Endothelial cell (in vitro differentiated cells): Measurements from ENCODE around the gene CDC42BPG. TPM values are rescaled to one million over a fixed set of nuclear protein-coding genes. Genes with fewer than 3 reads are reported as not detected.

Experiments
- DNase-seq: peaks from one replicate; pipeline ENCODE4 v3.0.0; 2021; ENCODE audit warnings: low spot score
- H3K27ac Mint-ChIP-seq: one replicate; pipeline ENCODE4 v1.8.0; 2021; ENCODE audit warnings: mixed read lengths, inconsistent platforms; ENCODE audit not compliant: unreplicated experiment
- H3K27me3 Mint-ChIP-seq: one replicate; pipeline ENCODE4 v1.8.0; 2021; ENCODE audit warnings: mild to moderate bottlenecking, moderate library complexity, mixed read lengths, inconsistent platforms; ENCODE audit not compliant: unreplicated experiment
- H3K36me3 Mint-ChIP-seq: one replicate; pipeline ENCODE4 v1.8.0; 2021; ENCODE audit warnings: mild to moderate bottlenecking, low read depth, mixed read lengths, inconsistent platforms; ENCODE audit not compliant: unreplicated experiment
- H3K4me1 Mint-ChIP-seq: one replicate; pipeline ENCODE4 v1.8.0; 2021; ENCODE audit warnings: mild to moderate bottlenecking, mixed read lengths, inconsistent platforms; ENCODE audit not compliant: unreplicated experiment
- H3K4me3 Mint-ChIP-seq: one replicate; pipeline ENCODE4 v1.8.0; 2021; ENCODE audit warnings: mild to moderate bottlenecking, mixed read lengths, inconsistent platforms; ENCODE audit not compliant: unreplicated experiment
- H3K9me3 Mint-ChIP-seq: one replicate; pipeline ENCODE4 v1.8.0; 2021; ENCODE audit warnings: mixed read lengths, inconsistent platforms; ENCODE audit not compliant: unreplicated experiment
- CTCF ChIP-seq: fragments of 200-600 bp; sonication (generic); IDR thresholded peaks from one replicate; pipeline ENCODE4 v1.5.0; 2021; ENCODE audit warnings: antibody characterized with exemption; ENCODE audit not compliant: unreplicated experiment
- total RNA-seq: library from RNA; stranded (reverse); fragmentation: NEBNext Ultra II Directional; extraction: Animal tissue kit (Norgen Biotek cat#: 25700); gene quantifications from one replicate; pipeline ENCODE4 v1.2.1, GENCODE V29; 2021; ENCODE audit not compliant: unreplicated experiment

CDC42BPG gene
- total RNA-seq, 1 donor from 2014 or later: 4.1 TPM

DNA sequence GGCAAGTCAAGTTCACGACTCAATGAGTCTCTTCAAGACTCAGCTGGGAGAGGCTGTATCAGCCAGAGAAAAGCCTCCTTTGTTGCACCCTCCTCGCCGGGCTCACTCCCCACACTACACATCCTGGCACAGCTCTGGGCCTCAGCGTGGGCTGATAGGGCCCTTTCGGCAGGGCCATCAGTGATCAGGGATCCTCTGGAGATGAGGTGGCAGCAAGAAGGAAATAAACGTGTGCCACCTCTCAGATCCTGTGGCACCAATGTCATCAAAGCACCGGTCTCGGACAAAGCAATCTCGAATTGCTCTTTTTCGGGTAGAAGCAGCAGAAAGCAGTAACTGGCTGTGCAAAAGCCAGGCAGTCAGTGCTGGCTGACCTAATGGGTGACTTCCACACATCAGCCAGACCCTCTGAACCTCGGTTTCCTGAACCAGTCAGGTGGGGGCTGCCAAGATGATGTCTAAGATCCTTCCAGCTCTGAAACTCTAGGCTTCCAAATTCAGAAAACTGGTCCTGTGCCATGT is 31.8 kb upstream of the CDC42BPG start:
- Mint-ChIP-seq H3K27me3 (peaks cover 15% of the 10 kb centered on the region), H3K36me3 (peaks cover 19% of the 10 kb centered on the region), H3K27ac (no peak overlapping the region), H3K9me3 (no peaks in the 10 kb centered on the region), H3K4me3 (peak overlapping the region; percentile 97), H3K4me1 (peaks cover 20% of the 10 kb centered on the region)
- no peak for DNase-seq
- no peak for TF ChIP-seq CTCF

GRCh38 chr11:64875369-64876228 is 31.1 kb upstream of the CDC42BPG start:
- Mint-ChIP-seq H3K4me3 (no peak overlapping the region), H3K4me1 (peaks cover 22% of the 10 kb centered on the region), H3K36me3 (peaks cover 19% of the 10 kb centered on the region), H3K27me3 (peaks cover 15% of the 10 kb centered on the region), H3K27ac (no peak overlapping the region), H3K9me3 (no peaks in the 10 kb centered on the region)
- no peak for TF ChIP-seq CTCF
- no peak for DNase-seq

DNA sequence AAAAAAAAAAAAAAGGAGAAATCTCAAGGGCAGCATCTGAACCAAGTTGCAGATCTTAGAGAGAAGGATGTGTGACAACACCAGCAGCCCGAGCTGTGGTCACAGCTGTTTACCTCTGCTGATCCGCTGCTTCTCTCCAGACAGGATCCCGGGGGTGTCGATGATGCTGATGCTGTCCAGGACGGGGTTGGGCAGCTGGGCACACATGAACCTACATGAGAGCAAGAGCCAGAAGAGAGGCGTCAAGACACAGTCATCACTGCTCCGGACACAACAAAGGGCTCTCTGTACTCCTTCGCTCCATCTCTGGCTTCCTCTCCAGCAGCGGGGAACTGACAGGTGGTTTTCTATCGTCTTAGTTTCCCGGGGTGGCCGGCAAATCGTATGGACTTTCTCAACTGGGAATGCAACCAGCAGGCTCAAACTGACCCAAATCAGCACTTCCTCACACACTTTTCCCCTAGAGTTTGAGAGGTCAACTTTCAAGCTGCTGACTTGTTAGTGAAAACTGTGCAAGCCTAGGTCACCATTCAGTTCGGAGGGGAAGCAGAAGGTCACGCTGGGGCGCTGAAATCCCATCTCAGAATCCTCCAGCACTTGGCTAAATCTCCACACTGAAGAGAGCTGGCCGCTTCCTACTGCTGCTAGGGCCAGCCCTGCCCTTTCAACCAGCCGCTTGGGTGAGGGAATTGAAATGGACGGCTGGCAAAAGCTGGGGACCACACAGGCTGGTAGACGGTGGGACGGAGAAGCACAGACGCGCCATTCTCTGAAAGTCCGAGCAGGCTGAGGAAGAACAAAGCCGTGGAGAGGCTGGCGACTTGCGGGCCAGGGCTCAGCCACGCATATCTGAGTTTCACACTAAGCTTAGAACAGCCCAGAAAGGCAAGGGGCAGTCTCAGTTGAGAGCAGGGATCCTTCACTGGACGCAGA is 30.1 kb upstream of the CDC42BPG start:
- Mint-ChIP-seq H3K4me3 (peak overlapping the region; percentile 37), H3K4me1 (peaks cover 22% of the 10 kb centered on the region), H3K27ac (no peak overlapping the region), H3K9me3 (no peaks in the 10 kb centered on the region), H3K27me3 (peaks cover 15% of the 10 kb centered on the region), H3K36me3 (peaks cover 19% of the 10 kb centered on the region)
- DNase-seq: no peak
- TF ChIP-seq CTCF: no peak

DNA sequence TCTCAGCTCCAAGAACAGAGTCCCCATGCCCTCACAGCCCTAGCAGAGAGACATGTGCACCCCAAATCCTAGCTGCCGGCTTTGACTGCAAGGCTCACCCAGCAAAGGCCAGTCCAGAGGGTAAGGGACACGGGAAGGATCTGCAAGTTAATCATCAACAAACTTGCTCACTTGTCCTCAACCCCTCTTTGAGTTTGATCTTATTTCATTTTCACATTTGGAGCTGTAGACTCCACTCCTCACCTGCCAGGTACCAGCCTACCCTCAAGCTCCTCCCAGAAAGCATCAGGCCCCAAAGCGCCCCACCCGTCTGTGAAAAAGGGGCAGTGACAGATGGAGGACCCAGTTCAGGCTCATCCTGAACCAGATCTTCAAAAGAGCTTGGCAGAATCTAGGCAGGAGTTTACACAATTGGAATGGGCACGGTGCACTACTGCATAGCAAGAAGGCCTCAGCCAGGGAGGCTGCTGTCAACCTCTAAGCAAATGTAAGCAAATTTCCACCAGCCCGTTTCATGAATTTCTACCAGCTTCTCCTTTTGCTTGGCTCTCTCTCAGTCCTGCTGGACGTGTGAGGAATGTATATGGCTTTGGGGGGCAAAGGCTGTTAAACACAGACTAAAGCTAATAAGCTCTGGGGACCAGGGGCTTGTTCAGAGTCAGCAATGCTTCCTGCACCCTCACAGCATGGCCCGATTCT is 28.5 kb upstream of the CDC42BPG start:
- no peak overlapping the region for H3K27ac Mint-ChIP-seq
- no peak for TF ChIP-seq CTCF
- no peak for DNase-seq
- no peaks in the 10 kb centered on the region for H3K9me3 Mint-ChIP-seq
- H3K4me3 Mint-ChIP-seq: no peak overlapping the region
- peaks cover 24% of the 10 kb centered on the region for H3K36me3 Mint-ChIP-seq
- H3K4me1 Mint-ChIP-seq: peaks cover 23% of the 10 kb centered on the region
- H3K27me3 Mint-ChIP-seq: peaks cover 16% of the 10 kb centered on the region
